Astrocyte (in vitro differentiated cells and primary cell): Measurements from ENCODE around the gene C1orf167.

ENCODE experiments used
- EZH2 ChIP-seq: IDR thresholded peaks from 2 replicates; pipeline ENCODE4 v1.6.1; 2012; ENCODE audit warnings: mild to moderate bottlenecking, low read length, inconsistent platforms; ENCODE audit not compliant: insufficient read depth
- TF ChIP-seq, protein P1 (sequence below): IDR thresholded peaks from 2 replicates; pipeline ENCODE4 v1.5.1; 2011; ENCODE audit warnings: low read depth, mild to moderate bottlenecking, inconsistent platforms, low read length, moderate library complexity; ENCODE audit not compliant: insufficient read depth

DNA sequence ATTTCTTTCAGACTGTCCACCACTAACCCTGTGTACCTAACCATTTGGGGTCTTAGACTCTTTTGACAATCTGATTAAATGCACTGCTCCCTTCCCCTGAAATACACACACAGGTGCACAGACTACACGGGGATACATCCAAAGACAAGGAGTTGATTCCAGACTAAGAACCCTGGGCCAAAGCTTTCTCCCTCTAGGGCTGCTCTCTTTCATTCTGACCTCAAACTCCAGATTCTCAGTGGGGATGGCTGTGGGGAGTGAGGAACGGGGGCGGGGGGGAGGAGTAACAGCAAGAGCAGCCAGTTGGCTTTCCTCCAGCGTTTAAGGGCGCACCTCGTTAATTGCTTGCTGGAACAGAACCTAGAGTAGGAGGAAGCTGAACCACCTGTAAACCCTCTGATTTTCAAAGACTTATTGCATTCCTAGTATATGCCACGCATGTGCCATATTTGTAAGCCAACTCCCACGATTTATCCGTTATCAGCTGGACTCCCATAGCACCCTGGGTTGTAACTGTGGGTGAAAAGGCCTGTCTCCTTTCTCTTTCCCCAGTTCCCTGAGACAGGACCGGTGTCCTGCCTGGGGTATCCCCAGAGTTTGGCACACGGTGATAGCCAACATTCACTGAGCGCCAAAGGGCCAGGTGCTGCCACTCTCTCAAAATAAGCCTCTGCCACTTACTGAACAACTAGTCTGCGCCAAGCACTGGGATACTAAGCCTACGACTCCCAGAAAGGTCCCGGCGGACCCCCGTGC, 42.9 kb downstream of the C1orf167 start:
- TF ChIP-seq, protein P1, sequence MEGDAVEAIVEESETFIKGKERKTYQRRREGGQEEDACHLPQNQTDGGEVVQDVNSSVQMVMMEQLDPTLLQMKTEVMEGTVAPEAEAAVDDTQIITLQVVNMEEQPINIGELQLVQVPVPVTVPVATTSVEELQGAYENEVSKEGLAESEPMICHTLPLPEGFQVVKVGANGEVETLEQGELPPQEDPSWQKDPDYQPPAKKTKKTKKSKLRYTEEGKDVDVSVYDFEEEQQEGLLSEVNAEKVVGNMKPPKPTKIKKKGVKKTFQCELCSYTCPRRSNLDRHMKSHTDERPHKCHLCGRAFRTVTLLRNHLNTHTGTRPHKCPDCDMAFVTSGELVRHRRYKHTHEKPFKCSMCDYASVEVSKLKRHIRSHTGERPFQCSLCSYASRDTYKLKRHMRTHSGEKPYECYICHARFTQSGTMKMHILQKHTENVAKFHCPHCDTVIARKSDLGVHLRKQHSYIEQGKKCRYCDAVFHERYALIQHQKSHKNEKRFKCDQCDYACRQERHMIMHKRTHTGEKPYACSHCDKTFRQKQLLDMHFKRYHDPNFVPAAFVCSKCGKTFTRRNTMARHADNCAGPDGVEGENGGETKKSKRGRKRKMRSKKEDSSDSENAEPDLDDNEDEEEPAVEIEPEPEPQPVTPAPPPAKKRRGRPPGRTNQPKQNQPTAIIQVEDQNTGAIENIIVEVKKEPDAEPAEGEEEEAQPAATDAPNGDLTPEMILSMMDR: no peak
- no peak for TF ChIP-seq EZH2
